GM12872 (cell line): ENCODE data around the gene VSX1.

Experiments used
- TF ChIP-seq, protein P1 (sequence below): IDR thresholded peaks from 3 replicates; pipeline ENCODE4 v1.5.1; 2011; ENCODE audit warnings: low read depth, mild to moderate bottlenecking, low read length, moderate library complexity; ENCODE audit not compliant: insufficient read depth

The VSX1 gene

GRCh38 chr20:25079171-25079570 lies 2.8 kb downstream of the VSX1 start:
- TF ChIP-seq, protein P1, sequence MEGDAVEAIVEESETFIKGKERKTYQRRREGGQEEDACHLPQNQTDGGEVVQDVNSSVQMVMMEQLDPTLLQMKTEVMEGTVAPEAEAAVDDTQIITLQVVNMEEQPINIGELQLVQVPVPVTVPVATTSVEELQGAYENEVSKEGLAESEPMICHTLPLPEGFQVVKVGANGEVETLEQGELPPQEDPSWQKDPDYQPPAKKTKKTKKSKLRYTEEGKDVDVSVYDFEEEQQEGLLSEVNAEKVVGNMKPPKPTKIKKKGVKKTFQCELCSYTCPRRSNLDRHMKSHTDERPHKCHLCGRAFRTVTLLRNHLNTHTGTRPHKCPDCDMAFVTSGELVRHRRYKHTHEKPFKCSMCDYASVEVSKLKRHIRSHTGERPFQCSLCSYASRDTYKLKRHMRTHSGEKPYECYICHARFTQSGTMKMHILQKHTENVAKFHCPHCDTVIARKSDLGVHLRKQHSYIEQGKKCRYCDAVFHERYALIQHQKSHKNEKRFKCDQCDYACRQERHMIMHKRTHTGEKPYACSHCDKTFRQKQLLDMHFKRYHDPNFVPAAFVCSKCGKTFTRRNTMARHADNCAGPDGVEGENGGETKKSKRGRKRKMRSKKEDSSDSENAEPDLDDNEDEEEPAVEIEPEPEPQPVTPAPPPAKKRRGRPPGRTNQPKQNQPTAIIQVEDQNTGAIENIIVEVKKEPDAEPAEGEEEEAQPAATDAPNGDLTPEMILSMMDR = no peak

GRCh38 chr20:25078662-25079061 lies 3.3 kb downstream of the VSX1 start:
- TF ChIP-seq, protein P1 = no peak

- TF ChIP-seq, protein P1 = no peak
Observed at GRCh38 chr20:25077610-25078169, 4.3 kb downstream of the VSX1 start.

DNA sequence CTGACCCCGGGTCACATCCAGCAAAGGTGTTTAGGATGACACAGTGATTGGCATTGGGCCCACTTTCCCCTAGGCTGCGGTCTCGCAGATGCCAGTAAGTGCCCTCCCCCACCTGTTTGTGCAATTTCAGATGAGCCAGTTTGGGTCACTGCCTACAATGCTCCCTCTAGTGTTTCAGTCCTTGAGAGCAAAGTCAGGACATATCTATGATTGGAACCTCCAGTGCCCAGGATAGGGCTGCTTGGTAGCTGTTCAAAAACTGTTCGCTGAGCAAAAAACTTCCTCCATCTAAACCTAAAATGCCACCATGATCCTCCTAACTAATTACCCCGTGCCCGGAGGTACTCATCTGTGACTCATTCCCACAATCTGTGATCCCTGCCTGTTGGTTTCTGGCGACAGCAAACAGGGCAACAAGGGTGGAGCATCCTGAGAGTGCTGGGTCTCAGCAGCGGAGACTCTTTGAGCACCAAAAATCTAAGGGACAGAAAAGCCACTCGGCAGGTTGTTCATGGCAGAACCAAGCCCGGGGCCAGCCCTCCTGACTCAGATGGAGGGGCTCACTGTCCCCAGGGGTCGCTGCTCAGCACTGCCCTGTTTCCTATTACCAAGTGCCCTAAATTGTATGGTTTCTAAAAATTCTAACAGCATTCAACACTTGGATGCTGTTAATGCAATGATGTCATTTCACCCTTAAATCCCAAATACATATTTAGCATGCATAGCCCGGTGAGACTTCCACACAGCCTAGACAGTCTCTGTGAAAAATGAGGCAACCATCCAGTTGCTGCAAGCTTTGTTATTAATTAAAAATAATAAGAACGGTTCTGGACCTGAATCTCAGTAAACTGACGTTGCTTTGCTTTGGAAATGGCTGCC lies 5.0 kb downstream of the VSX1 start:
- TF ChIP-seq, protein P1 = peak; percentile 43

- TF ChIP-seq, protein P1 = no peak
Observed at GRCh38 chr20:25076201-25076600, 5.7 kb downstream of the VSX1 start.

DNA sequence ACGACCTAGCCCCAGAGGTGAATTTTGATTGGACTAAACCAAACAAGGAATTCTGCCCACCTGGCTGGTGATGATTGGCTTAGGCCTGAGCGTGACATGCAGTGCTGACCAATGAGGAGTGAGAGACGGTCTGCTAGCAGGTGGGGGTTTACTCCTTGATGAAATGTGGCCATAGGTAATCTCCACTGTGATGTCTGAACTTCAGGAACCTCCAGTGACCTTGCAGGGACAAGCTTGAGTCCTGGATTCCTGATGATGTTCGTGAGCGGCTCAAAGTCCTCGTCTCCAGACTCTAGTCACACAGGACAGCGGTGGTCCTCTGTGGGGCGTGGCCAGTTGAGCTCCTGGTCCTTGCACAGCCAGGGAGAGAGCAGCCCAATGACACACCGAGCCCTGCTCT lies 8.4 kb downstream of the VSX1 start:
- TF ChIP-seq, protein P1 = no peak

- TF ChIP-seq, protein P1 = no peak
Observed at GRCh38 chr20:25072226-25072811, 9.6 kb downstream of the VSX1 start.
